ENCODE measurements around the gene PKHD1. TPM values are rescaled to one million over a fixed set of nuclear protein-coding genes. Genes with fewer than 3 reads are reported as not detected.

Gene PKHD1
- total RNA-seq, 1 experiment from 2014 or later: not detected

- Histone ChIP-seq H3K36me3 (ENCODE audit: control insufficient read depth, insufficient read depth, low read length) (no peaks in the 10 kb centered on the region), H3K4me3 (ENCODE audit: low read depth in 2 of 2, low read length in 2 of 2) (no peak overlapping the region), H3K27ac (ENCODE audit: low read length) (no peak overlapping the region), H3K27me3 (ENCODE audit: control insufficient read depth, insufficient read depth, low read length) (no peaks in the 10 kb centered on the region), H3K9me3 (ENCODE audit: control insufficient read depth, insufficient read depth, low read depth, low read length) (no peaks in the 10 kb centered on the region; the same call in 1 of the 2 replicates), H3K4me1 (ENCODE audit: control insufficient read depth, insufficient read depth, low read length) (no peaks in the 10 kb centered on the region)
- ATAC-seq (no peak), DNase-seq (ENCODE audit: low read depth, low spot score) (no peak)
- ChIA-PET POLR2A (no interaction called here), CTCF (no interaction called here)
- intact Hi-C loops (cut with micrococcal nuclease; ENCODE audit: unreplicated experiment): no loop called here
- TF ChIP-seq, protein P1, sequence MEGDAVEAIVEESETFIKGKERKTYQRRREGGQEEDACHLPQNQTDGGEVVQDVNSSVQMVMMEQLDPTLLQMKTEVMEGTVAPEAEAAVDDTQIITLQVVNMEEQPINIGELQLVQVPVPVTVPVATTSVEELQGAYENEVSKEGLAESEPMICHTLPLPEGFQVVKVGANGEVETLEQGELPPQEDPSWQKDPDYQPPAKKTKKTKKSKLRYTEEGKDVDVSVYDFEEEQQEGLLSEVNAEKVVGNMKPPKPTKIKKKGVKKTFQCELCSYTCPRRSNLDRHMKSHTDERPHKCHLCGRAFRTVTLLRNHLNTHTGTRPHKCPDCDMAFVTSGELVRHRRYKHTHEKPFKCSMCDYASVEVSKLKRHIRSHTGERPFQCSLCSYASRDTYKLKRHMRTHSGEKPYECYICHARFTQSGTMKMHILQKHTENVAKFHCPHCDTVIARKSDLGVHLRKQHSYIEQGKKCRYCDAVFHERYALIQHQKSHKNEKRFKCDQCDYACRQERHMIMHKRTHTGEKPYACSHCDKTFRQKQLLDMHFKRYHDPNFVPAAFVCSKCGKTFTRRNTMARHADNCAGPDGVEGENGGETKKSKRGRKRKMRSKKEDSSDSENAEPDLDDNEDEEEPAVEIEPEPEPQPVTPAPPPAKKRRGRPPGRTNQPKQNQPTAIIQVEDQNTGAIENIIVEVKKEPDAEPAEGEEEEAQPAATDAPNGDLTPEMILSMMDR (IDR thresholded peaks at IDR 0.05): no peak
- no peak for TF ChIP-seq REST (IDR thresholded peaks at IDR 0.05; ENCODE audit: insufficient read depth in 1 of 2, low read depth in 2 of 2, low read length in 1 of 2)
- TF ChIP-seq POLR2AphosphoS5 (IDR thresholded peaks at IDR 0.05; ENCODE audit: low read depth, low read length): no peak
- TF ChIP-seq TCF7L2 (IDR thresholded peaks at IDR 0.05; ENCODE audit: low read depth, low read length): no peak
- TF ChIP-seq SIN3A (IDR thresholded peaks at IDR 0.05; ENCODE audit: borderline replicate concordance, insufficient read depth, low read depth, low read length): no peak
- in situ Hi-C loops (cut with HindIII; ENCODE audit: low pct_unique_long_range_greater_than_20kb, low sequenced_read_pairs): no loop called here
- BruUV-seq (replicated peaks): no TSS peak
Measured at GRCh38 chr6:51598171-51598570, 489.2 kb downstream of the PKHD1 start.

DNA sequence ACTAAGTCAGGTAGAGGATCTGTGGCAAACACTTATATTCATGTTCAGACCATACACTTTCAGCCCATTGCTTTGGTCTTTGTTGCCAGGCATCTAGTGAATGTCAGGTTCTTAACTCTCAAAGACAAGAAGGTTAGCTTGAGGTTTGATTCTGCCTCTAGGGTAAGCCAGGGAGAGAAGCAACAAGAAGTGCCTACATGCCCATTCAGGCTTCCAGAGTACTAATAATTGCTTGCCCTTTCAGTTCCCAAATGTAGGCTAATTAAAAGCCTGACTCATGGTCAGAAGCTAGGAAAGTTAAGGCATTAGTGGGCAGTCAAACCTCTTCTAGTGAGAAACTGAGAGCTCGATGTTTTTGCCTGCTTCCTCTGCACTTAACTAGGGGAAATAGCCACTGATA is 492.4 kb downstream of the PKHD1 start:
- no peaks in the 10 kb centered on the region; the same call in 1 of the 2 replicates for H3K9me3 ChIP-seq (ENCODE audit: control insufficient read depth, insufficient read depth, low read depth, low read length)
- H3K27me3 ChIP-seq (ENCODE audit: control insufficient read depth, insufficient read depth, low read length): no peaks in the 10 kb centered on the region
- CTCF ChIA-PET: interaction anchor here (0.5 kb wide), 1 partner anchor 750 kb away, joined by 3 read pairs; no protein-coding TSS in a partner anchor
- intact Hi-C loops (cut with micrococcal nuclease; ENCODE audit: unreplicated experiment) (no loop called here), in situ Hi-C loops (cut with HindIII; ENCODE audit: low pct_unique_long_range_greater_than_20kb, low sequenced_read_pairs) (no loop called here)
- DNase-seq (ENCODE audit: low read depth, low spot score): no peak
- no peak for ATAC-seq
- TF ChIP-seq, protein P1 (IDR thresholded peaks at IDR 0.05): no peak
- BruUV-seq (replicated peaks): no TSS peak
- H3K36me3 ChIP-seq (ENCODE audit: control insufficient read depth, insufficient read depth, low read length): no peaks in the 10 kb centered on the region
- no peak overlapping the region for H3K4me3 ChIP-seq (ENCODE audit: low read depth in 2 of 2, low read length in 2 of 2)
- no peak overlapping the region for H3K27ac ChIP-seq (ENCODE audit: low read length)
- POLR2A ChIA-PET: no interaction called here
- no peaks in the 10 kb centered on the region for H3K4me1 ChIP-seq (ENCODE audit: control insufficient read depth, insufficient read depth, low read length)

DNA sequence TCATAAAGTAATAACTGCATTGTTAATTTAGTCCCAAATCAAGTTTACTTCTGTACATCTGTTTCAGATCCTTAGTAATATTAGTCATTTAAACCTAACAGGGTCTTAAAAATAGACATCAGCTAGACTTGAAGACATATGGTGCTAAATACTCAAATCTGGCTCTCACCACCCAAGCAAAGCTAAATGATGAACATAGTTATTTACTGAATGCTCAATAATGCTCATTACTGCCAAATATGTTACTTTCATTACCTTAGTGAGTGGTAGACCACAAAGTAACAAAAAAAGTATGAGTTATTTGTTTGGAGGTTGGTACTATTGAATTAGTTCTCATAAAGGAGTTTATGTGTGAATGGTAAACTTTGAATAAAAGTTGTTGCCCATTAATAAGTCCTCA is 502.1 kb downstream of the PKHD1 start:
- TF ChIP-seq, protein P1 (IDR thresholded peaks at IDR 0.05): no peak
- TF ChIP-seq POLR2AphosphoS5 (IDR thresholded peaks at IDR 0.05; ENCODE audit: low read depth, low read length) (no peak), REST (IDR thresholded peaks at IDR 0.05; ENCODE audit: insufficient read depth in 1 of 2, low read depth in 2 of 2, low read length in 1 of 2) (no peak), TCF7L2 (IDR thresholded peaks at IDR 0.05; ENCODE audit: low read depth, low read length) (no peak), SIN3A (IDR thresholded peaks at IDR 0.05; ENCODE audit: borderline replicate concordance, insufficient read depth, low read depth, low read length) (no peak)
- Histone ChIP-seq H3K9me3 (ENCODE audit: control insufficient read depth, insufficient read depth, low read depth, low read length) (no peaks in the 10 kb centered on the region), H3K27me3 (ENCODE audit: control insufficient read depth, insufficient read depth, low read length) (no peaks in the 10 kb centered on the region), H3K4me1 (ENCODE audit: control insufficient read depth, insufficient read depth, low read length) (no peaks in the 10 kb centered on the region), H3K4me3 (ENCODE audit: low read depth in 2 of 2, low read length in 2 of 2) (no peak overlapping the region), H3K36me3 (ENCODE audit: control insufficient read depth, insufficient read depth, low read length) (no peaks in the 10 kb centered on the region), H3K27ac (ENCODE audit: low read length) (no peak overlapping the region)
- ATAC-seq (no peak), DNase-seq (ENCODE audit: low read depth, low spot score) (no peak)
- ChIA-PET POLR2A (no interaction called here), CTCF (no interaction called here)
- no TSS peak for BruUV-seq (replicated peaks)
- in situ Hi-C loops (cut with HindIII; ENCODE audit: low pct_unique_long_range_greater_than_20kb, low sequenced_read_pairs) (no loop called here), intact Hi-C loops (cut with micrococcal nuclease; ENCODE audit: unreplicated experiment) (no loop called here)
